GM21423 (cell line): ENCODE results near the gene TSPAN15.
A peak's percentile ranks its signal among the peaks of the same experiment; 100 is the strongest.

Source experiments
- ATAC-seq: cut with Tn5 transposase; IDR thresholded peaks from one replicate; pipeline ENCODE4 v1.9.1; 2021; ENCODE audit warnings: mild to moderate bottlenecking, moderate library complexity; ENCODE audit not compliant: unreplicated experiment

TSPAN15 gene

DNA sequence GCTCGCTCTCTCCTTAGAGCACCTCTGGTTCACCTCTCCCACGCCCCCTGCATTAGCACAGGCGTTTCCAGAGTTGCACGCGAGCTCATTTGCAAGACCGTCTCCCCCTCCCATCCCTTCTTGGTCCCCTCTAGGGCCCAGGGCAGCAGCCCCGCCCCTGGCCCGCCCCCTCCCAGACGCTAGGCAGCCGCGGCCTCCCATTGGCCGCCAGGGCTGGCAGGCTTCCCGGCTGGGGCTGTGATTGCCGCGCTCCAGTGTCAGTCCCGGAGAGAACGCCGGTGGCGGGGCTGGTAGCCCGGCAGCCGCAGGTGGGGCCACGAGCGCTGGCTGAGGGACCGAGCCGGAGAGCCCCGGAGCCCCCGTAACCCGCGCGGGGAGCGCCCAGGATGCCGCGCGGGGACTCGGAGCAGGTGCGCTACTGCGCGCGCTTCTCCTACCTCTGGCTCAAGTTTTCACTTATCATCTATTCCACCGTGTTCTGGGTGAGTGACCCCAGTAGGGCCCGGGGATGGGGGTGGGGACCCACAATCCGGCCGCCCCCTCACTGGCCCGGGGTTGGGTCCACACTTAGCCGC, at the start of gene TSPAN15:
Gene TSPAN15 (plus strand): TSS at position 257 of the 575 bp plus-strand sequence. CDS start 130 bp downstream, at position 387.
- ATAC-seq: peak; percentile 82

DNA sequence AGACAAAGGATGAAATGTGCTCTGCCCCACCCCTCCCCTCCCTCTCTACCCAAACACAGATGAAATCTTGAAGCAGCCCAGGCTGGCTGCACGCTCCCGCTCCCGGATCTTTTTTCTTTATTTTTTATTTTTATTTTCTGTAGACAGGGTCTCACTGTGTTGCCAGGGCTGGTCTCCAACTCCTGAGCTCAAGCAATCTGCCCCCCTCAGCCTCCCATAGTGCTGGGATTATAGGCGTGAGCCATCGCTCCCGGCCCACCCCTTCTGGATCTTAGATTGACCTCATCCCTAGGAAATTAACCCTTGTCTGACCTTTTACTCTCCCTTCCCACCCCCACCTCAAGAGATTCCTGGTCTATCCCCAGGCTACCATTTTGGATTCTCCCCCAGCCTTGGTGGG, 48.9 kb upstream of the TSPAN15 start:
- no peak for ATAC-seq

DNA sequence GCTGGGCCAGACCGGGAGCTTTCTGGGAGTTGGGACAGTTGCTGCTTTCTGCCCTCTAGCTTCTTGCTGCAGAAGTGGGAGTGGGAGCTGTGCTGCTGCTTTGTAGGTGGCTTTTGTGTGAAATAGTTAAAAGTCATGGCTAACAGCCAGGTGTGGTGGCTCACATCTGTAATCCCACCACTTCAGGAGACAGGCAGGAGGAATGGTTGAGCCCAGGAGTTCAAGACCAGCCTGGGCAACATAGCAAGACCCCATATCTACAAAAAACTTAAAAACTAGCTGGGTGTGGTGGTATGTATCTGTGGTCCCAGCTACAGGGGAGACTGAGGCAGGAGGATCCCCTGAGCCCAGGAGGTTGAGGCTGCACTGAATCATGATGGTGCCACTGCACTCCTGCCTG, 48.2 kb upstream of the TSPAN15 start:
- ATAC-seq: no peak

DNA sequence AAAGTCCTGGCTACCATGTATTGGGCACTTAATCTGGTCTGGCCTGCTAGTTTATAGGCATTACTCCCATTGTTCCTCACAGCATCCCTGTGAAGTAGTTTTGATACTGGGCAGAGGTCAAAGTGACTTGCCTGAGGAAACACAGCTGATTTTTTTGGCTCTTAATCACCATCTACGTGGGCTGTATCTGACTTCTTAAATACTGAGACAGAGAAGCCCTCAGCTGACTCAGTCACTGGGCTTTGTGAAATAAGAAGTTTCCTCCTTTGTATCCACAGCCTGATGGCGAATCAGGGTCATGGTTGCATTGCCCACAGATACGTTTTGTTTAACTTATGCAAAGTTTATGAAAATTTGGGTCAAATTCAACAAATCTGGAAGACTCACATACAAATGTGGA, 47.7 kb upstream of the TSPAN15 start:
- no peak for ATAC-seq

DNA sequence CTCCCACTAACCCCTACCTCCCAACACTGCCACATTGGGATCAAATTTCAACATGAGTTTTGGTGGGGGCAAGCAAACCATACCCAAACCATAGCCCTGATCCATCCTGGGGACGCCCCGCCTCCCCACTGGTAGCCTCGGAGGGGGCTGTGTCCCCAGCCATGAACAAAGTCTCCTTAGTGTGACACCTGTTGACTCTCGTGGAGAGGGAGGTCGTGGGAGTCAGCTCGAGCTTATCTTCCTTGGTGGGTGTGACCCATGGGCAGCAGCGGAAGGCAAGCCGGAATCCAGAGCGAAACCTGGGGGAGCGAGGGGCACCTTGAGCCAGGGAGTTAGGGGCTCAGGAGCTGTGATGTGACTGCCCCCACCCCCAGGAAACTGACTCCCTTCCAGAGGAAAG, 46.5 kb upstream of the TSPAN15 start:
- ATAC-seq: no peak

DNA sequence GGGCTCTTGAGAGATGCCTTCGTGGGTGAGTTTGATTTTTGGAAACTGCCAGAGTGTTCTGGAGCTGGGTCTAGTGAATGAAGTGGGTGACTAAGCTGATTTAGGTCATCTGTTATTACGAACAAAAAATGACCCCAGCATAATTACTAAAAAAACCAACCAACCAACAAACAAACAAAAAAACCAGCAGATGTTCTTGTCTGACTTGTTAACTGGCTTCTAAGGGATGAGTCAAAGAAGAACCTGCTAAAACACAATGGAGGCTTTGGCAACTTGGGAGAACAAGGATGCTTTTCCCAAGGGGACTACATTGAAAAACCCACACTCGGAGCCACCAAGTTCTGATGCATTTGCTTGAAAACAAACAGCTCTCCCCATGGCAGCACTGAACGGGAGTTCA, 46.0 kb upstream of the TSPAN15 start:
- ATAC-seq: no peak

DNA sequence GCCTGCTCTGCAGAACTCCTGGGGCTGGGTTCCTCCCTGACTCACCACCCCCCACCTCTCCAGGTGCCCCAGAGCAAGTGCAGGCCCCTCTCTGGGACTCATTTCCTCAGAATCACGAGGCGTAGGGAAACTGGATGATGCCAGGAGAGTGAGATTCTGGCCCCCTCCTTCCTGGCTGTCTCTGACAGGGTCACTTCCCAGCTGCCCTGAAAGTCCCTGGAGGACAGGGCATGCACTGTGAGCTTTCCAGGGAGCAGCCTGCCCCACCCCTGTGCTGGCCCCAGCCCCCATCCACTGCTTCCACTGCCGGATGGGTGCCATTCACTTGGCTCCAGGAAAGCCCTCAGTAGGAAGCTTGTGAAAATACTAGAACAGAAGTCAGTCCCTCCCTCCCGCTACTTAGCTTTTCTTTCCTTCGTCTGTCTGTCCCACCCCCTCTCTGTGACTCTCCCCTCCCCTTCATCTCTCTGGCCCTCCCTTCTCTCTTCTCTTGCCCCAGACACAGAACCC, 44.9 kb upstream of the TSPAN15 start:
- no peak for ATAC-seq

DNA sequence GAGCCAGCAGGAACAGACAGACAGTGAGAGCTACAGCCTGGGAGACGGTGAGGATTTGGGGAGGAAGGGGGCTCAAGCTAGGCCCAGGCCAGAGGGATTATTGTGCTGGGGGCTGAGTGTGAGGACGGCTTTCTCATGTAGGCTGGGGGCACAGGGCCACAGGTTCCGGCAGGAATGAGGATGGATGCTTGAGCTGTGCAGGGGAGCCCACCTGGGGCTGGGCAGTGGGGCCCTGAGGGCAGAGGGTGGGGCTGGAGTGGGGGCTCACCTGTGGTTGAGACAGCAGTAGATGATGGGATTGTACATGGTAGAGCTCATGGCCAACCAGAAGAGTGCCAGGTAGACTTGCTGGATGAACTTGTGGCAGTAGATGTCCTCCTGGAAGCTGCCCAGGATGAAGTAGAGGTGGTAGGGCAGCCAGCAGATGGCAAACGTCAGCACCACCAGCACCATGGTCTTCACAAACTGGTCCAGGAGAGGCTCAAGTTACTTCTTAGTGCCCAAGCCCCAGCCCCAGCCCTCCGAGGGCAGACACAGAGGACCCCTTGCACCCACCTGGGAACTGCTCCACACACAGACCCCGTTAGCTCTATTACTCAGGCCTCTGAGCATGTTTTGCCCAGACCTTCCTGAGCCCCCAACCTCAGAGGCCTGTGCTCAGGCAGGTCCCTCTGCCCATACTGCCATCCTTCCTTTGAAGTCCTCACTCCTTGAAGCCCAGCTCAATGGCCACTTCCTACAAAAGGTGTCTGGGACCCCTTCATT, 44.3 kb upstream of the TSPAN15 start:
- ATAC-seq: no peak

DNA sequence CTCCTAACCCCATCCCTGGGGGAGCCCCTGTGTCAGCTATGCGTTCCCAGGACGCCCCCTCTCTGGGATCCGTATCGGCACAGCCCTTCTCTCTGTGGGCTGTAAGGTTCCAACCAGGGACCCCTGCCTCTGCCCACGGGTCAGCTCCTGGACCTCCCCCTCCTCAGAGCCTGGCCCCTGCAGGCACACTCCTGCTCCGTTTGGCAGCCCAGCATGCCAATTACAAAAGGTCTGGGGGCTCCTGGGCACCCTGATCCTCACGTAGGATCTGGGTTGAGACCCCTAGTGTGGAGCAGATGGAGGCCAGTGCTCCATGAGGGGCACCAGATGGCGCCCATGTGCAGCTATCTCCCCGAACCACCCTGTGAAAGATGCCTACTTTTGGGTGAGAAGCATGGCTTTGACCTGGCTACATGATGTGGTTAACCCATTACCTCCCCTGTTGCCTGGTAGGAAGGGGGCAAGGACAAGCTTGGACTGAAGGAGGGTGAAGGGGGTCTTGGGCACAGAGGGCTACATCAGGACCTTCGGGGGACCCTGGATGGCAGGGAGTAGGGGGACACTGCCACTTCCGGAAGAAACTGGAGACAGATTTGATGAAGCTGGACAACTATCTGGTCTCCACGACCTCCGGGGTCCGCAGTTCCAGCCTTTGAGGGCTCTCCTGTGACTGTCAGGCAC, 43.5 kb upstream of the TSPAN15 start:
- ATAC-seq: no peak

DNA sequence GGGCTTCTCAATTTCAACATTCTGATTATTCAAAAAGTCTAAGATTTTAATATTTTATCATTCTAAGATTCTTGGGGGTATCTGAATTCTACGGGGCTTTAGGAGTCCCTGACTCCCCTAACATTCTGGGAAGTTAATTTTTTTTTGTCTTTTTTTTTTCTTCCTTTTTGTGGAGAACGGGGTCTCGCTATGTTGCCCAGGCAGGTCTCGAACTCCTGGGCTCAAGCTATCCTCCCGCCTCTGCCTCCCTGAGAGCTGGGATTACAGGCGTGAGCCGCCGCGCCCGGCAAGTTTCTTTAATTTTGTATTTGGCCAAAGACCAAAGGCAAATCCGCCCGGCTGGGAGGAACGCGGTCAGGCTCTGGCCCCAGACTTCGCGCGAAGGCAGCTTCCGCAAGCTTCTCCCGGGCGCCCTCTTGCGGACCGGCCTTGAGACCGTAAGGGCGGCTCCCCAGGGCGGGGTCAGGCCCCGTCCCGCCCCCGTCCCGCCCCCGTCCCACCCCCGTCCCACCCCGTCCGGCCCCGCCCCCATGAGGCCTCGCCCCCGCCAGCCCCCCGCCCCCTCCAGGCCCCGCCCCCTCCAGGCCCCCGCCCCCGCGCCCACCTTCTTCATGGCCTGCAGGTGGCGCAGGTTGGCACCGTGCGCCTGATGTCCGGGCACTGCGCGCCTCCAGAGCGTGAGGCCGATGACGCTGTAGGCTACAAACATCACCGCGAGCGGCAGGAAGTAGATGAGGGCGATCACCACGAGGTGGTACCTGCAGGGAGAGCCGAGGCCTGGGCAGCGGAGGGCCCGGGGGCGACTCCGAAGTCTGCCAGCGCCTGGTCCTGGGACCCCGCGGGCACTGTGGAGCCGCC, 42.7 kb upstream of the TSPAN15 start:
- ATAC-seq: peak; percentile 83

DNA sequence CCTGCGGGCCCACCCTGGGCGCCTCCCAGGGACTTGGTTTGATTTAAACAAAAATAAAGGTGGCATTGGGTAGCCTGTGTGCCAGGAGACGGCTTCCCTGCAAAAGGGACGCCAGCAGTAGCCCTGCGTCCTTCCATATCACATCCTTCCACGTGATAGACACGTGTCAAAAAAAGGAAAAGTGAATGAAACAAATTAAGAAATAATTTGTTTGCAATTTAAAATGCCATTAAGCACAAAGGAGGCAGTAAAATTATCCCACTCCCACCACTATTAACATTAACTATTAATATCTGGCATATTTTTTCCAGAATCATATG, 42.1 kb upstream of the TSPAN15 start:
- no peak for ATAC-seq

DNA sequence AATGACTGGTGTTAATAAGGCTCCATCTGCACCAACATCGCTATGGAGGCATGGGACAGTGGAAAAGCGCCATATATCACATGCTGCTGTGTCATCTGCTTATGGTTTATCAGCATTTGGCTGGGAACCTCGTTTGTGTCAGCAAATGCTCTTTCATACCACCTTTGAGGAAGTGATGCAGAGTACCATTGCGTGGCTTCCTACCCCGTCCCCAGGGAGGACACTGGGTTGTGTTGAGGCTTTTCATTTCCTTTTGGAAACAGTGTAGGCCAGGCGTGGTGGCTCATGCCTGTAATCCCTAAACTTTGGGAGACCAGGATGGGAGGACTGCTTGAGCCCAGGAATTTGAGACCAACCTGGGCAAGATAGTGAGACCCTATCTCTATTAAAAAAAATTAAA, 41.3 kb upstream of the TSPAN15 start:
- no peak for ATAC-seq

DNA sequence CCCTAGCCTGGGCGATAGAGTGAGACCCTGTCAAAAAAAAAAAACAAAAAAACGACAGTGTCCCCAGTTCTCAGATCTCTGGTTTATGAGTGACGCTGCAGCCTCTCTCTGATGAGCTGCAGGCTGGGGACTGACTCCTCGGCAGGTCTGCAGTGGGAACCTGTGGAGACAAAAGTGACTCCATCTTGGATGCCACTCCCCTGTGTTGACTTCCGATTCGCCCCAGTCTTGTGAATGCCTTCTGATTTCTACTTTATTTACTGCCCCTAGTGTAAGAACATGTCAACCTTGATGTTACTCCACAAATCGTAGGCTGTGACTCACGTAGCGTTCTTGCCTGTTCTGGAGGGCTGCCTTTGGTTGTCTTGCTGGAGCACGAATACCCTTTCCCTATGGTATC, 40.8 kb upstream of the TSPAN15 start:
- no peak for ATAC-seq

DNA sequence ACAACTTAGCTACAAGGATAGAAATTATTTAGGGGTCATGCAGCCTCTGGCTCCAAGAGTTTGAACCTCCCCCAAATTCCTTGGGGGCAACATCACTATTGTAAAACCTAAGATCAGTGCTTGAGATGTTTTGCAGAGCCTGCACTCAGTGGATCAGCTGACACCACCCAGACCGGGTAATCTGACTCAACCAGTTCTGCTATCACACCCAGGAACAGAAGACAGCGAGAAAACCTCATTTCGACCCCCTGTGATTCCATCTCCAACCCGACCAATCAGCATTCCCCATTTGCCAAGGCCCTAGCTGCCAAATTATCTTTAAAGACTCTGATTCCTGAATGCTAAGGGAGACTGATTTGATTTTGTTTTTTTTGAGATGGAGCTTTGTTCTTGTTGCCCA, 39.8 kb upstream of the TSPAN15 start:
- no peak for ATAC-seq

DNA sequence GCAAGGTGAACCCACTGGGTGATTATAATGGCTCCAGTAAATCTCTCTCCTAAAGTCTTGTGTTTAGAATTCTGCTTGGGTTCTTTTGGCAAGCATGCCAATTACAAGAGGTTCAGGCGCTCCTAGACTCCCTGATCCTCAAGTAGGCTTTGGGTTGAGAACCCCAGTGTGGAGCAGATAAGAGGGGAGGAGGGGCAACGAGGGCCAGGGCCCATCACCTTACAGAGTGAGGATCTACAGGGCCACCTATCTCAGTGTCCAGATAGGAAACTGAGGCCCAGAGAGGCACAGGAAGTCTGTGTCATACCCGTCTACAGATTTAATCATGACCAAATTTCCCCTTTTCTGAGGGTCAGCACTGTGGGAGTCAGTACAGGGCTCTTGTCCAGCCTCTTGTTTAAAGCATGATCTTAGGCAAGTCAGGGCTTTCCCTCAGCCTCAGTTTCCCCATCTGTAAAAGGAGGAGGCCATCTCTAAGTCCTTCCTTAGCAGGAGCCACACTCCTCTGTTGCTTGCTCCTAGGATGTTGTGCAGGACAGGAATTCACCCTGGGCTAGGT, 39.0 kb upstream of the TSPAN15 start:
- no peak for ATAC-seq

DNA sequence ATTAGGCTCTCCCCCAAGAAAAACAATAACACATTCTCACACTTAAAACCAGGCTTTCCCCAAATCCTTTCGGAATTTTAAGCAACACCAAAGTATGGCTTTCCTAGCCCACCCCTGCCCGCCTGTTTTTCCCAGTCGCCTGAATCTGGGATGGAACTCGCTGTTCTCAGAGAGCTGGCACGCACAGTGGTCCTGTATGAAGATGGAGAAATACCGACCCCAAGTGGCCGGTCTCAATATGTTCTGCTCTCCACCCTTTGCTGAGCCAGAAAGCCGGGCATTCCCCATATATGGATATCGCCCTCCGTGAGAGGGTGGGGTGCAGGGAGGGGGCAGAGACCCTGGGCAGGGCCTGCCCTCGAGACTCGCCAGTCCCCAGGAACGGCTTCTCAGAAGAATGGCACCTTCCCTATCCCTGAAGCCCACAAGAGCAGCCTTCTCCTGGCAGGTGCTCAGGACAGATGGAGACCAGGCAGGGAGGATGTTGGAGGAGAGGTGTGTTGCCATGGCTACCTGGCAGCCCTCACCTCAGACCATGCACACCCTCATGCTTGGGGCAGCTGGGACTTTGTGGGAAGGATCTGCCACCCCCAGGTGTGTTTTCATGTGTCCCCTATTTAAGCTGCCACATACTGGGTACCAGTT, 37.9 kb upstream of the TSPAN15 start:
- ATAC-seq: no peak

DNA sequence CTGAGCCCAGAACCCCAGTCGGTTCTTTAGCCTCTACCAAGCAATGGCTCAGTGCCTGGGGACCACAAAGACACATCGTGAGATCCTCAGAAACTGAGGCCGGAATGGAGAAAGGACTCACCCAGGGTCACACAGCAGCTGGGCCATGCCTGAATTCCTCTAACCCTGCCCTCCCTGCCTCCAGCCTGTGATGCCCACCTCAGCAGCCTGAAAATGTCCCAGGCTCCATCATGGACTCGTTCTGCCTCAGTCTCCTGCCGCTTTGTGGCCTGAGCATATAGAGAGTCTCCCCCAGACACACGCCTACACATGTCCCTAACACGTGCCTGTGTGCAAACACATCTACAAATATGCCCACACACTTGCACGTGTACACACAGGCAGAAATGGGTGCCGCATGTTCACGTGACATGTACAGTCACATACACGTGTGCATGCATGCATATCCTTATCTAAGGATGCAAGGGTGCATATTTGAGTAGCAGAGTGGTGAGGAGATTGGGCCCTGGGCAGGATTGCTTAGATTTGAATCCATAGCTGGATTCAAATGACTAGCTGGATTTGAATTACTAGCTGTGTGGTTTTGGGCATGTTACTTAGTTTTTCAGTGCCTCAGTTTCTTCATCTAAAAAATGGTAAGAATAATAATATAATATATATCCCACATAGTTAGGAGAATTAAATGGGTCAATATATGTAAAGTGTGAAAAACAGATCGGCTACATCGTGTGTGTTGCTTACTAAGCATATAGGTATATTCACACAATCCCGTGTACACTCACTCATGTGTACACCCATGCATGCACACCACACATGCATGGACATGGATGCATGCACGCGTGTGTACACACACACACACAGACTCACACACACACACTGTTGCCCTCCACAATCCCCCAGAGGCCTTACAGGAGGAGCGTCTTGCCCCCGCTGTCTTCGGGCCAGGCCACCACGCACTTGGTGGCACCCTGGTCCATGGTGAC, 36.9 kb upstream of the TSPAN15 start:
- ATAC-seq: no peak

DNA sequence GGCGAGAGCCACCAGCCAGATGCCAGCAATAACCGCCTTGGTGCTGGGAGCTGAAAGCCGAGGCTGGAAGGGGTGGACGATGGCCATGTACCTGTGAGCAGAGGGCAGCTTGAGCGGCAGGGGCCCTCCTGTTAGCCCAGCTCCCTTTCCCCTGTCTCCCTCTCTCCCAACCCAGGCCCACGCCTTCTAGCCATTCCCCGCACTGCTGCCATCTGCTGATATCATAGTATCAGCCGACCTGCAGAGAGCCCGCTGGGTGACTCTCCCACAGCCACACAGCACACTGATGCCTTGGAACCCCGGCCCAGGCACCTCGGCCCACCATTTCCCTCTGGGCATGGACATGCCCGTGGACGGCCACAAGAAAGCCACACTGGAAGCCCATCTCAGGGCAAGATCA, 36.2 kb upstream of the TSPAN15 start:
- ATAC-seq: no peak

DNA sequence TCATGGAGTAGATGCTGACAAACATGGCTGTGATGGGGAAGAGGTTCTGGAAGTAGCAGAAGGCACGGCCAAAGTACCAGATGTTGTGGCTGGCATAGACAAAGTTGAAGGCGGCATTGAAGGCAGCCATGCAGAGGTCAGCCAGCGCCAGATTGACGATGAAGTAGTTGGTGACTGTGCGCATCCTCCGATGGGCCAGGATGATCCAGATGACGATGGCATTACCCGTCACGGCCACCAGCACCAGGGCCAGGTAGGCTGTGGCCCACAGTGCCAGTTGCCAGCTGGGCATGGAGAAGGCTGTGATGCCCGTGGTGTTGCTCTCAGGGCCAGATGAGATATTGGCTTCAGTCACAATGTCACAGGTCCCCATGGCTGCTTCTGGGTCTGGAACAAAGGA, 35.3 kb upstream of the TSPAN15 start:
- no peak for ATAC-seq
